HCT116 (cell line): ENCODE measurements around the gene POLR3A. TPM values are rescaled to one million over a fixed set of nuclear protein-coding genes. Genes with fewer than 3 reads are reported as not detected.

ENCODE experiments used
- ATAC-seq: fragments of 200-7000 bp; cut with Tn5 transposase; 2 replicates; pipeline ENCODE4 v1.9.1; 2020; ENCODE audit warnings: mild to moderate bottlenecking, moderate library complexity
- BruUV-seq: library from RNA; stranded (reverse); fragments of 400-500 nt; replicated peaks from 2 replicates; lab custom pipeline; 2021; lab: Mats Ljungman, UMichigan
- CTCF ChIA-PET: fragments of 300-600 bp; sonication (Branson Sonifier 250); formaldehyde crosslinking; loops from one replicate; lab custom pipeline; 2021; ENCODE audit warnings: antibody characterized with exemption; lab: Charles Lee
- POLR2A ChIA-PET: fragments of 300-600, 350-600 bp; sonication (Branson Sonifier 250); formaldehyde crosslinking; loops from one replicate; lab custom pipeline; 2021; ENCODE audit warnings: antibody characterized with exemption; lab: Charles Lee
- RAD21 ChIA-PET, 2 experiments: fragments of 300-600 bp; sonication (Branson Sonifier 250); formaldehyde crosslinking; loops; one replicate each; lab custom pipeline; 2023; ENCODE audit warnings: low total read pairs in 2 of 2; ENCODE audit not compliant: uncharacterized antibody in 2 of 2, unreplicated experiment in 2 of 2, low non-redundant PET in 1 of 2; lab: Charles Lee
- DNase-seq: peaks from one replicate; pipeline ENCODE4 v3.0.0-alpha.2; 2010; ENCODE audit warnings: low read depth, low spot score
- H2AFZ ChIP-seq: fragments of 200-600 bp; shearing (Covaris generic), sonication (generic); 2 replicates; pipeline ENCODE4 v1.6.1; 2017; ENCODE audit warnings: low read depth, mixed run types, mixed read lengths, antibody characterized with exemption, low read length; ENCODE audit not compliant: poor library complexity, severe bottlenecking
- H3K27ac ChIP-seq: 2 replicates; pipeline ENCODE4 v1.5.1; 2012; ENCODE audit warnings: low read depth, low read length
- H3K27me3 ChIP-seq: fragments of 200-600 bp; sonication (generic); 2 replicates; pipeline ENCODE4 v1.6.1; 2016; ENCODE audit warnings: mixed run types, low read length, mixed read lengths; ENCODE audit not compliant: insufficient read depth
- H3K36me3 ChIP-seq, 2 experiments: fragments of 200-500 bp in 1 of 2; fragments of 200-600 bp in 1 of 2; sonication (Bioruptor generic) in 1 of 2; sonication (generic) in 1 of 2; 2 replicates each; pipeline versions ENCODE4 v1.5.1 to v1.6.1; 2014 to 2016; ENCODE audit warnings: low read length in 2 of 2, inconsistent platforms in 1 of 2, mixed read lengths in 1 of 2, mixed run types in 1 of 2; ENCODE audit not compliant: insufficient read depth in 2 of 2, control insufficient read depth in 1 of 2
- H3K4me1 ChIP-seq, 2 experiments: fragments of 200-600 bp in 1 of 2; sonication (generic) in 1 of 2; 2 replicates each; pipeline versions ENCODE4 v1.5.1 to v1.6.1; 2012 to 2017; ENCODE audit warnings: low read length in 2 of 2, inconsistent platforms in 1 of 2, mild to moderate bottlenecking in 1 of 2, mixed read lengths in 1 of 2, mixed run types in 1 of 2, moderate library complexity in 1 of 2; ENCODE audit not compliant: insufficient read depth in 2 of 2, control insufficient read depth in 1 of 2
- H3K4me2 ChIP-seq: fragments of 200-600 bp; sonication (generic); 2 replicates; pipeline ENCODE4 v1.6.1; 2017; ENCODE audit warnings: mixed run types, low read length, mixed read lengths
- H3K4me3 ChIP-seq, 2 experiments: fragments of 200-600 bp in 1 of 2; sonication (generic) in 1 of 2; replicated peaks in 1 of 2; 2 replicates each; pipeline ENCODE4 v1.5.1; 2011 to 2016; ENCODE audit warnings: low read length in 2 of 2, control low read depth in 1 of 2, low read depth in 1 of 2, mild to moderate bottlenecking in 1 of 2, mixed read lengths in 1 of 2, mixed run types in 1 of 2
- H3K79me2 ChIP-seq: fragments of 200-600 bp; sonication (generic); 2 replicates; pipeline ENCODE4 v1.6.1; 2017; ENCODE audit warnings: mild to moderate bottlenecking, mixed run types, low read length, moderate library complexity, mixed read lengths; ENCODE audit not compliant: insufficient read depth
- H3K9ac ChIP-seq: fragments of 200-600 bp; sonication (generic); 2 replicates; pipeline ENCODE4 v1.6.1; 2016; ENCODE audit warnings: low read length, mixed read lengths
- H3K9me2 ChIP-seq: fragments of 200-600 bp; sonication (generic), shearing (Covaris generic); 2 replicates; pipeline ENCODE4 v1.6.1; 2017; ENCODE audit warnings: mixed run types, mild to moderate bottlenecking, moderate library complexity; ENCODE audit not compliant: insufficient read depth
- H3K9me3 ChIP-seq, 2 experiments: fragments of 200-500 bp in 1 of 2; fragments of 200-600 bp in 1 of 2; sonication (Bioruptor generic) in 1 of 2; sonication (generic) in 1 of 2; 2 replicates each; pipeline ENCODE4 v1.6.1; 2014 to 2017; ENCODE audit warnings: low read length in 2 of 2, mixed read lengths in 2 of 2, inconsistent platforms in 1 of 2, low read depth in 1 of 2, mild to moderate bottlenecking in 1 of 2, mixed run types in 1 of 2, moderate library complexity in 1 of 2; ENCODE audit not compliant: control insufficient read depth in 1 of 2, insufficient read depth in 1 of 2
- H4K20me1 ChIP-seq: fragments of 200-600 bp; sonication (generic), shearing (Covaris generic); 2 replicates; pipeline ENCODE4 v1.6.1; 2017; ENCODE audit warnings: mixed run types, mild to moderate bottlenecking, moderate library complexity; ENCODE audit not compliant: insufficient read depth
- CBX3 ChIP-seq: IDR thresholded peaks from 2 replicates; pipeline ENCODE4 v1.6.1; 2012; ENCODE audit warnings: low read depth
- EGR1 ChIP-seq: IDR thresholded peaks from 2 replicates; pipeline ENCODE4 v1.6.1; 2012; ENCODE audit warnings: low read depth
- JUND ChIP-seq: IDR thresholded peaks from 2 replicates; pipeline ENCODE4 v1.6.1; 2012
- RAD21 ChIP-seq: IDR thresholded peaks from 2 replicates; pipeline ENCODE4 v1.6.1; 2012; ENCODE audit warnings: low read depth, mild to moderate bottlenecking
- REST ChIP-seq: IDR thresholded peaks from 2 replicates; pipeline ENCODE4 v1.6.1; 2012; ENCODE audit warnings: low read depth
- SRF ChIP-seq: IDR thresholded peaks from 2 replicates; pipeline ENCODE4 v1.6.1; 2012; ENCODE audit warnings: low read depth
- TCF7L2 ChIP-seq: IDR thresholded peaks from 2 replicates; pipeline ENCODE4 v1.7.0; 2011; ENCODE audit warnings: borderline replicate concordance, inconsistent platforms; ENCODE audit not compliant: insufficient read depth, insufficient read length; ENCODE audit errors: extremely low read depth
- YY1 ChIP-seq: IDR thresholded peaks from 2 replicates; pipeline ENCODE4 v1.6.1; 2011; ENCODE audit warnings: low read length, low read depth, moderate library complexity, mild to moderate bottlenecking; ENCODE audit not compliant: insufficient replicate concordance; ENCODE audit errors: extremely low read depth
- ZBTB33 ChIP-seq: IDR thresholded peaks from 2 replicates; pipeline ENCODE4 v1.6.1; 2011; ENCODE audit warnings: mild to moderate bottlenecking, low read length, moderate library complexity; ENCODE audit not compliant: insufficient replicate concordance; ENCODE audit errors: extremely low read depth
- intact Hi-C: fragments of 100-400 bp; cut with micrococcal nuclease; formaldehyde crosslinking; loops from 2 replicates; pipeline ENCODE4 v1.10.0; 2022
- total RNA-seq: library from RNA; stranded (reverse); gene quantifications from one replicate; pipeline ENCODE4 v1.2.1, GENCODE V29; 2021; ENCODE audit not compliant: unreplicated experiment
- TF ChIP-seq, protein P1 (sequence below), 3 experiments: fragments of 200-600 bp in 1 of 3; sonication (generic) in 1 of 3; IDR thresholded peaks in 2 of 3; conservative IDR thresholded peaks in 1 of 3; 2 replicates each; pipeline ENCODE4 v1.5.1; 2012 to 2017; ENCODE audit warnings: low read depth in 2 of 3, low read length in 2 of 3, antibody characterized with exemption in 1 of 3, borderline replicate concordance in 1 of 3, control low read depth in 1 of 3, mild to moderate bottlenecking in 1 of 3, mixed read lengths in 1 of 3, mixed run types in 1 of 3, moderate library complexity in 1 of 3; ENCODE audit not compliant: insufficient read depth in 1 of 3

POLR3A gene
- total RNA-seq, 1 experiment from 2014 or later, result 26.6 TPM

DNA sequence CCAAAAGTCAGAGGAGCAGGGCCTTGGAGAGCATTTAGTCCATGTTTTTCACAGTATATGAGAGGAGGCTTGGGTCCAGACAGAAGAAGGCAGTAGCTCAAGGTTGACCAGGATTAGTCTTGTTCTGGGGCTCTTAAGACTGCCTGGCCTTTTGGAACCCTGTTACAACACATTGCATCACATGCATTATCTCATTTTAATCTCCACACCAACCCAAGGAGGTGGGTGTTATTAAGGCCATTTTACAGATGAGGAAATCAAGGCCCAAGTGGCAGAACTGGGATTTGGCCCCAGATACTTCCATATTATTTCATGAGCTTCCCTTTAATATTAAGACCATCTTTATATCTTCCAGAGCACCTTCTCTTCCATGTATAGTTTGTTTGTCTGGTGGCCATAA lies 43.2 kb upstream of the POLR3A start:
- Histone ChIP-seq H3K36me3 (no peaks in the 10 kb centered on the region), H3K4me1 (no peaks in the 10 kb centered on the region), H3K79me2 (no peaks in the 10 kb centered on the region), H3K9me2 (no peaks in the 10 kb centered on the region), H3K9me3 (no peaks in the 10 kb centered on the region), H3K27me3 (no peaks in the 10 kb centered on the region), H2AFZ (no peak overlapping the region), H3K4me2 (no peak overlapping the region), H4K20me1 (no peaks in the 10 kb centered on the region), H3K9ac (no peak overlapping the region), H3K4me3 (no peak overlapping the region), H3K27ac (no peak overlapping the region)
- no peak for DNase-seq
- POLR2A ChIA-PET, result no interaction called here
- no peak for ATAC-seq
- TF ChIP-seq JUND (no peak), EGR1 (no peak), SRF (no peak), CBX3 (no peak)
- TF ChIP-seq, protein P1, sequence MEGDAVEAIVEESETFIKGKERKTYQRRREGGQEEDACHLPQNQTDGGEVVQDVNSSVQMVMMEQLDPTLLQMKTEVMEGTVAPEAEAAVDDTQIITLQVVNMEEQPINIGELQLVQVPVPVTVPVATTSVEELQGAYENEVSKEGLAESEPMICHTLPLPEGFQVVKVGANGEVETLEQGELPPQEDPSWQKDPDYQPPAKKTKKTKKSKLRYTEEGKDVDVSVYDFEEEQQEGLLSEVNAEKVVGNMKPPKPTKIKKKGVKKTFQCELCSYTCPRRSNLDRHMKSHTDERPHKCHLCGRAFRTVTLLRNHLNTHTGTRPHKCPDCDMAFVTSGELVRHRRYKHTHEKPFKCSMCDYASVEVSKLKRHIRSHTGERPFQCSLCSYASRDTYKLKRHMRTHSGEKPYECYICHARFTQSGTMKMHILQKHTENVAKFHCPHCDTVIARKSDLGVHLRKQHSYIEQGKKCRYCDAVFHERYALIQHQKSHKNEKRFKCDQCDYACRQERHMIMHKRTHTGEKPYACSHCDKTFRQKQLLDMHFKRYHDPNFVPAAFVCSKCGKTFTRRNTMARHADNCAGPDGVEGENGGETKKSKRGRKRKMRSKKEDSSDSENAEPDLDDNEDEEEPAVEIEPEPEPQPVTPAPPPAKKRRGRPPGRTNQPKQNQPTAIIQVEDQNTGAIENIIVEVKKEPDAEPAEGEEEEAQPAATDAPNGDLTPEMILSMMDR (IDR thresholded peaks at IDR 0.05 in 2 of 3, conservative IDR thresholded peaks at IDR 0.05 in 1 of 3; ENCODE audit: borderline replicate concordance in 1 of 3, insufficient read depth in 1 of 3, low read depth in 2 of 3, low read length in 2 of 3), result no peak
- CTCF ChIA-PET, result no interaction called here
- BruUV-seq, result no TSS peak
- RAD21 ChIA-PET, result no interaction called here
- intact Hi-C loops, result no loop called here

DNA sequence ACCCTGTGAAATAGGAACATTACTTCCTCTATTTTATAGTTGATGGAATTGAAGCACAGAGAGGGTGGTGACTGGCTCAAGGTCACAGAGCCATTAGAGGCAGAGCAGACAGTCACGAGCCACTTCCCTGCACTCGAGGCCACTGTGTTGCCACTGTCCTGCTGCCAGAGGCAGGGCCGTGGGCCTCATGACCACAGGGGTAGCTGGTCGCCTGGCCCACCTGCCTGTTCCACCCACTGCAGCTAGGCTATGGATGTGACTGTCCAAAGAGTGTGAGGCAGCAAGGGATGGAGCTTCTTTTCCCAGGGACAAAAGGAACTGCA lies 42.5 kb upstream of the POLR3A start:
- H3K9me2 ChIP-seq, result no peaks in the 10 kb centered on the region
- intact Hi-C loops, result no loop called here
- ATAC-seq, result no peak
- H3K4me2 ChIP-seq, result no peak overlapping the region
- no peak overlapping the region for H3K9ac ChIP-seq
- H2AFZ ChIP-seq, result no peak overlapping the region
- H3K4me1 ChIP-seq, result no peaks in the 10 kb centered on the region
- no peak overlapping the region for H3K4me3 ChIP-seq
- no peaks in the 10 kb centered on the region for H4K20me1 ChIP-seq
- ChIA-PET POLR2A (no interaction called here), RAD21 (no interaction called here), CTCF (no interaction called here)
- no peak for DNase-seq
- no TSS peak for BruUV-seq
- no peaks in the 10 kb centered on the region for H3K9me3 ChIP-seq
- H3K27ac ChIP-seq, result no peak overlapping the region
- no peaks in the 10 kb centered on the region for H3K79me2 ChIP-seq
- H3K27me3 ChIP-seq, result no peaks in the 10 kb centered on the region
- H3K36me3 ChIP-seq, result no peaks in the 10 kb centered on the region
- TF ChIP-seq ZBTB33 (no peak), RAD21 (no peak), REST (no peak), TCF7L2 (no peak), YY1 (no peak)
